ENCODE measurements around the gene S1PR1. TPM values are rescaled to one million over a fixed set of nuclear protein-coding genes. Genes with fewer than 3 reads are reported as not detected.

The S1PR1 gene
- total RNA-seq: 0.28 and 0.34 TPM in 2 replicates

GRCh38 chr1:101236516-101237228 is at the start of gene S1PR1:
S1PR1 (plus strand) TSS chr1:101237019; CDS start chr1:101238985, 1,966 bp downstream.

Other genes starting within 250 kb of the S1PR1 start
- 29.0 and 42.4 TPM in 2 replicates for gene DPH5, start 211.2 kb upstream of the S1PR1 start, total RNA-seq

All from nasal cavity respiratory epithelium epithelial cell of viscerocranial mucosa (primary cell).